Measurements from ENCODE around the gene ATG4B.
"Not testable (repeated sequence)": the region's sequence is repeated elsewhere in the genome, so short reads cannot be mapped to it uniquely, and the experiment has no call there.

ATG4B gene

GRCh38 chr2:241640165-241640795 is 2.8 kb downstream of the ATG4B start:
- no peak for DNase-seq (ENCODE audit: low read depth)

DNA sequence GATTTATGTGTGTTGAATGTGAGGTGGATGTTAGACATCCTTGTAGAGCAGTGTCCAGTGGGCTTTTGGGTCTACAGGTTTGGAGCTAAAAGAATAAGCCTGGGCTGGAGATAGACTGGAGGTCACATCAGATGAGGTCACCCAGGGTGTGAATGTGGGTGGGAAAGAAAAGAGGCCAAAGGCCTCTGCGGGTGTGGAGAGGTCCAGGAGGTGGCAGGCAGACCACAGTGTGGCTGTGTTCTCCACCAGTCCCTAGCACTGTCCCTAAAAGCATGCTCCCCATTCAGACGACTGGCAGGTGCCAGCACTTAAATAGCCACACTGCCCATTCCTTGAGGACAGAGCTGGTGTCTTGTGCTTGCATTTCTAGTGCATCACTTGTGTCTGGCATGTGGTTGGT is 4.1 kb downstream of the ATG4B start:
- no peak for DNase-seq (ENCODE audit: low read depth)

DNA sequence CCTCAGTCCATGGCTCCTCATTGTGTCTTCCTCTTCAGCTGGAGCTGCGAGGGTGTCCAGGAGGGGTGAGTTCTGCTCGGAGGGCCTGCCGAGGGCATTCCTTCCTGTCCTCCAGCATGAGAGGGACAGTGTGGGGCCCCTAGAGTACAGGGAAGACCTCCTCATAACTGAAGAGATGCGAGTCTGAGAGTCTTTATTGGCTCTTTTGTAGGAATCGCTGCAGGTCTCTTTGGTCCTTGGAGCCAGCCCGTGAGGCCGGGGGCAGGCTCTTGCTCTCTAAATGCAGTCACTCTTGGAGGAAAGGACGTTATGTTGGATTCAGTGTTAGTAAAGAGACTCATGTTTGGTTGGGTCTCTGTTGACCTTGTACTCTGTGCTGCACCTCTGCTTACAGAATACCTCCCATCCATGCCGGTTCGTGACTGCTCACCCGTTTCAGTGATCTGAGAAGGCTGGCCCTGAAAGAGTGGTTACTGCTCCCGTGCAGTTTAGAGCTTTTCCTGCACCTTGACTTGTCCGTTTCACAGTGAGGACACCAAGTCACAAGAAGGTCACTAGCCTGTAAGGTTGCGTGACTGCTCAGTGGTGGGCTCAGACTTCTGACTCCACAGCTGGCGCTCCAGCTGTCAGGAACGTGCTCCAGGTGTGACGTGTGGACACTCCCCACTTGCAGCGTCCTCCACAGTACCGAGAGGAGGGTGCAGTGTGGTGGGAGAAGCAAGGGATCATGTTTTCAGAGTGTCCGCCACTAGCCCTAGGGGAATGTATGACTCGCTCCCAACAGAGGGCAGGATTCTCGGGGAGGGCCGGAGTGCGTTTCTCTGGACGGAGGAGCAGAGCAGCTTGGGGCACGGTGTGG is 7.8 kb downstream of the ATG4B start:
- DNase-seq (ENCODE audit: low read depth): no peak

- no peak for DNase-seq (ENCODE audit: low read depth)
These were observed 8.6 kb downstream of the ATG4B start for GRCh38 chr2:241645915-241646645.

DNA sequence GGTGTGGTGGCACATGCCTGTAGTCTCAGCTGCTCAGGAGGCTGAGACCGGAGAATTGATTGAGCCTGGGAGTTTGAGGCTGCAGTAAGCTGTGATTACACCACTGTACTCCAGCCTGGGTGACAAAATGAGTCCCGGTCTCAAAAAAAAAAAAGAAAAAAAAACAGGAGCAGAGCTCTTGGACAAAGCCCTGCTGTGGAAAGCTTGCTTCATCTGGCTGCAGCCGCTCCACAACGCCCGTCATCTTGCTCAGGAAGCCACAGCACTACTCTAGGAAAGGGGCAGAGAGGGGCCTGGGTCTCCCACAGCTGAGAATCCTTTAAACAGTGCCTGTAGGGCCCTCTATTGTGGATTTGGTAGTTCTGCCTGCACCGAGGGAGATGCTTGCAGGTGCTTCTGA is 11.0 kb downstream of the ATG4B start:
- no peak for DNase-seq (ENCODE audit: low read depth)

- DNase-seq (ENCODE audit: low read depth): no peak
These were observed 11.9 kb downstream of the ATG4B start for GRCh38 chr2:241649404-241649803.

DNA sequence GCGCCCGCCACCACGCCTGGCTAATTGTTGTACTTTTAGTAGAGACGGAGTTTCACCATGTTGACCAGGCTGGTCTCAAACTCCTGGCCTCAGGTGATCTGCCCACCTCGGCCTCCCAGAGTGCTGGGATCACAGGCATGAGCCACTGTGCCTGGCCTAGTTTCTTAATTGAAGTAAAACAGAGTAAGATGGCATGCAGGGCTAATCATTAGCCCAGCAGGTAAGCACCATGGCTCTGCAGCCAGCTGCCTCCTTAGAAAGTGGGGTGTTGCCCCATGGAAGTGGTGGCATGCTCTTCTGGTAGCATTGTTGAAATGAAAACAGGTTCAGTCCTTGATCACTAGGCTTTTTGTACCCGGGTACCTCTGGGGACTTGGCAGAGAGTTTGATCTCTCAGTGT is 12.4 kb downstream of the ATG4B start:
- no peak for DNase-seq (ENCODE audit: low read depth)

DNA sequence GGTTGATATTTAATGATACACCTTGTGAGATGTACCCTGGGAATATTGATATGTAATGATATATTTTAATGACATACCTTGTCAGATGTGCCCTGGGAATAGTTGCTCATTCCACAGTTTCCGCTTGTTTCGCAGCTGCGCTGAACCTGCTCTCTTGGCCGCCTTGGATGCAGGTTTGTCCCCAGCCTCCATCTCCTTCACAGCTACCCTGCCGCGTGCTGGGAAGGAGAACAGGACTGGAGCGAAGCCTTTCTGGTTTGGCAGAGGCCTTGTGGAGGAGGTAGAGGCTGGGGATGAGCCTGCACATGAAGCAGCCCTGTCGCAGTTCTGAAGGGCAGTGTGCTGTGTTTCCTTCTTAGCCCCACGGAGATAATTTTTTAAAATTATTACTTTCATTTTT is 14.6 kb downstream of the ATG4B start:
- no peak for DNase-seq (ENCODE audit: low read depth)

GRCh38 chr2:241652722-241653121 is 15.2 kb downstream of the ATG4B start:
- no peak for DNase-seq (ENCODE audit: low read depth)

GRCh38 chr2:241653210-241653750 is 15.8 kb downstream of the ATG4B start:
- no peak for DNase-seq (ENCODE audit: low read depth)

DNA sequence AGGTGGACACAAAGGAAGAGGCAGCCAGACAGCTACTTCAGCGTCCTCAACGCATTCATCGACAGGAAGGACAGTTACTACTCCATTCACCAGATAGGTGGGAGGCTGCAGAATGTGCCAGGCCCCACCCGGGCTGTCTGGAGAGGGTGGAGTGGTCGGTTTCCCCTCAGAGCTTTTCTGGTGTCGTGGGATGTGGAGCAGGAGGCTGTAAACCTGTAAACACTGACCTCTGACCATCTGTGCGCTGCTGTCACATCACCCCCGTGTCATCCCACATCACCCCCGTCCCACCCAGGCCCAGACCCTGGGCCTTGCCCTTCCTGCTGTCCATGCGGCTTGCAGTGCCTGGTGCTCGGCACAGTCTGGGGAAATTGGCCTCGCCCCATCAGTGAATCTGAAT is 17.1 kb downstream of the ATG4B start:
- no peak for DNase-seq (ENCODE audit: low read depth)

DNA sequence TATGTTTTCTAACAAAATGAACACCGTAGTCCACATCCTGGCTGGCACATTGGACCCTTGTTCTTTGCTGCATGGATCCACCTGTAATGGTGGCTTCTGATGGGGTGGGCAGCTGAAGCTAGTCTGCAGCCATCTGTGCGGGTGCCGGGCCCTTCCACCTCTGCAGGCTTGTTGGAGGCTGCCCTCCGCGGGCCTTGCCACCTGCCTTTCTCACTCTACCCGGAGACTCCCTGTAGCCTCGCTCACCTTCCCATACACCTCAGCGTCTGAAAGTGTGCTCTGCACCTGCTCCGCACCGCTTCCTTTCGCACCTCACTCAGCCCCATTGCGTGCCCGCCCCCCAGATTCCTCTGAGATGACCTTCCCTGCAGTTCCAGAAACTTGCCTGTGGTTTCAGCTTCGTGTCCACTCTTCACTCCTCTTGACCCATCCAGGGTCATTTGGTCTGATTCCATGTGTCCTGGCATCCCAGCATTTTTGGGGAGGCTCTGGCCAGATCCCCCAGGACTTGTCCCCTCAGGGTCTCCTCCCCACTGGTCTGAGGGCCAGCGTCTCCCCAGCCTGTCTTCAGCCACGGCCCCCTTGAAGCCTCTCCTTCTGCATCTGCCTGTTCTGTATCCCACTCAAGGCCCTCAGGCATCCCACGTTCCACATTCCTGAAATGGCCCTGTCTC is 18.2 kb downstream of the ATG4B start:
- DNase-seq (ENCODE audit: low read depth): no peak

DNA sequence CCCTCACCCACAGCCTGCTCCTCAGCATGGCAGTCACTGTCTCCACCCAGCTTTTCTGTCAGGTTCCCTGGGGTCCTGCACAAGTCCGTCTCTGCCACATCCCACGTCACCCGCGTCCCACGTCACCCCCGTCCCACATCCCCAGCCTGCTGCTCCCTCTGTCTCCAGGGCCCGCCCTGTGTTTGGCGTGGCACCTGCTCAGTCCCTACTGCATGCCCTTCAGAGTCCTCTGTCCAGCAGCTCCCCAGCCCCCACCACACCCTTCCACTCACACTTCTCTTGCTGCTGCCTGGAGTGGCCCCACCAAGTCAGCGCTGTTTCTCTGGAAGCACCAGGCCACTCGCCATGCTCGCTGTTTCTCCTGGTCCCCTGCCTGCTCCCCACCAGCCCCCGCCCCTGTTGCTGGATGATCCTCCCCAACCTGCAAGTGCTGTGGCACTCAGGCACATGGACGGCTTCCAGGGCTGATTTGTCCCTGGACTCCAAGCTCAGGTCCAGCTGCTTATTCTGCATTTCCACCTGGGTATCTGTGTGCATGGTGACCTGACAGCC is 18.8 kb downstream of the ATG4B start:
- no peak for DNase-seq (ENCODE audit: low read depth)

- DNase-seq (ENCODE audit: low read depth): no peak
These were observed 20.3 kb downstream of the ATG4B start for GRCh38 chr2:241657786-241658254.

DNA sequence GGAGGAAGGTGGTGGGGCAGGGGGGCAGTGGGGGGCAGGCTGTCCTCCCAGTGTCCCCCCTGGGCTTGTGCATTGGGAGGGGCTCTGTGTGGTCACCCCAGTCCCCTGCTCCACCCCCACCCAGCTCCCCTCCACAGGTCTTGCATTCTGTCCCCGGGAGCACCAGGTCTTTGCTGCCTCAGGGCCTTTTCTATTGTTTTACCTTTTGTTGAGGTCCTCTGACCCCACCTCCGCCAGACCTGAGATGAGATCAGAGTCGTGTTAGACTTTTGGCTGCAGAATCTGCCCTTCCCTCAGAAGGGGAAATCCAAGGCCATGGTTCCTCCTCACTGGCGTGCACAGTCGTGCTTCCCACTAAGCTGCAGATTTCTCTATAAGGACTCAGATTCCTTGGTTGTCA is 20.8 kb downstream of the ATG4B start:
- DNase-seq (ENCODE audit: low read depth): no peak

DNA sequence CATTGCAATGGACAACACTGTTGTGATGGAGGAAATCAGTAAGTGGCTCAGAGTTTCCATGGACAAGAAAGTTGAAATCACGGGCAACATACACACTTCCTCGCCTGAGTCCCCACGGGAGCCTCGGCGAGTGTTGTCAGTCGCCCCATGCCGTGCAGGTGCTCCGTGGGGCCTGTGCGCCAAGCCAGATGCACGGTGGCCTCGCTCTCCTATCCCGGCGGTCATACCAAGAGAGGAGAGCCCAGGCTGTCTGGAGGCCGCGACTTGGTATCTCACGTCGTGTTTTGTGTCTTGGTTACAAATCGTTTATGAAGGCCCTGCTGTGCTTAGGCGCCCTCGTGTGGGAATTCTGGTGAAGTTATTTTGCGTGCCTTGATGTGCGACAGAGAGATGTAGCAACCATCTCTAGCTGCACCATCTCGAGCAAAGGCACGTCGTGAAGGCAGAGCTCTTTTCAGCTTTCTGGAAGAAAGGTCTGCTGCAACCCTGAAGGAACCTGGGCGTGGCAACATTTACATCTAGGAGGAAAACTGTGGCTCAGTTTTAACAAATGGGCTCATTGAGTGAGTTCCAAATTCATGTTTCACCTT is 21.8 kb downstream of the ATG4B start:
- DNase-seq (ENCODE audit: low read depth): peak; percentile 63

DNA sequence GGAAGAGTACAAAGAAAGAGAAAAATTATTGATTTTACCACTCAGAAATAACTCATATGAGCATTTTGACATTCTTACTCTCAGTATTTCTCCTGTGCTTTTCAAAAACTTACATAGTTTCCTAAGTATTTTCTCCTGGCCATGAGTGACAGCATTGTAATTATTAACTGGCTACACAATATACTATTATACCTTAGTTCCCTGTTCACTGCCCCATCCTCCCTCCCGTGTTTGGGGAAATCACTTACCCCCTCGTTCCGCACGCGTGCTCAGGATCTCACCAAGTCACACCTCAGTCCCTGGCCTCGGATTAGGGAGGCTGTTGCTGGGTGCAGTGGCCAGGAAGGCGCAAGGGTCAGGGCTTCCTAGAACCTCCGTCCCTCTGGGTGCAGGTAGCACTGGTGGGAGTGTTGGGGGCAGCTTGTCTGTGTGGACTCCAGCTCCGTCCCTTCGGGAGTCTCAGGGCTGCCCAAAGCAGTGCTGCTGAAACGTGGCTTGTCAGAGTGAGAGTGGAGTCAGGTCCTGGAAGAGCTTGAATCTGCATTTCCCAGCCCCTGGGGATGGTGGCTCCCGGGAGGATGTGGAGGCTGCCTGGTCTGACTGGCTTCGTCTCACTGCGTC is 23.2 kb downstream of the ATG4B start:
- no peak for DNase-seq (ENCODE audit: low read depth)

DNA sequence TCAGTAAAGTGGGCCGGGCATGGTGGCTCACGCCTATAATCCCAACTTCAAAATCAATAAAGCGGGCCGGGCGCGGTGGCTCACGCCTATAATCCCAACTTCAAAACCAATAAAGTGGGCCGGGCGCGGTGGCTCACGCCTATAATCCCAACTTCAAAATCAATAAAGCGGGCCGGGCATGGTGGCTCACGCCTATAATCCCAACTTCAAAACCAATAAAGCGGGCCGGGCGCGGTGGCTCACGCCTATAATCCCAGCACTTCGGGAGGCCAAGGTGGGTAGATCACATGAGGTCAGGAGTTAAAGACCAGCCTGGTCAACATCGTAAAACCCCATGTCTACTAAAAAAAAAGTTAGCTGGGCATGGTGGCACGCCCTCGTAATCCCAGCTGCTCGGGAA is 25.2 kb downstream of the ATG4B start:
- DNase-seq (ENCODE audit: low read depth): not testable (repeated sequence)

GRCh38 chr2:241665731-241666440 is 28.4 kb downstream of the ATG4B start:
- DNase-seq (ENCODE audit: low read depth): no peak

All from ELR (cell line).